ENCODE measurements around the gene PABPN1L.

Gene PABPN1L

GRCh38 chr16:88883117-88883895 lies 16.8 kb upstream of the PABPN1L start:
- DNase-seq: no peak

- DNase-seq: peak; percentile 83
These were observed 16.0 kb upstream of the PABPN1L start for GRCh38 chr16:88882358-88883030.

GRCh38 chr16:88881675-88882357 lies 15.4 kb upstream of the PABPN1L start:
- no peak for DNase-seq

GRCh38 chr16:88881007-88881615 lies 14.7 kb upstream of the PABPN1L start:
- no peak for DNase-seq

GRCh38 chr16:88880226-88881006 lies 14.0 kb upstream of the PABPN1L start:
- DNase-seq: no peak

GRCh38 chr16:88879788-88880055 lies 13.3 kb upstream of the PABPN1L start:
- DNase-seq: no peak

- DNase-seq: no peak
These were observed 12.7 kb upstream of the PABPN1L start for GRCh38 chr16:88878967-88879787.

- DNase-seq: no peak
These were observed 11.9 kb upstream of the PABPN1L start for GRCh38 chr16:88878356-88878755.

- no peak for DNase-seq
These were observed 11.3 kb upstream of the PABPN1L start for GRCh38 chr16:88877564-88878289.

- DNase-seq: no peak
These were observed 10.6 kb upstream of the PABPN1L start for GRCh38 chr16:88876942-88877526.

GRCh38 chr16:88875703-88876234 lies 9.3 kb upstream of the PABPN1L start:
- DNase-seq: no peak

- DNase-seq: no peak
These were observed 8.6 kb upstream of the PABPN1L start for GRCh38 chr16:88874938-88875599.

GRCh38 chr16:88872650-88873331 lies 6.3 kb upstream of the PABPN1L start:
- peak; percentile 16 for DNase-seq

- no peak for DNase-seq
These were observed 5.4 kb upstream of the PABPN1L start for GRCh38 chr16:88871730-88872416.

GRCh38 chr16:88871349-88871702 lies 4.9 kb upstream of the PABPN1L start:
- DNase-seq: peak; percentile 27

GRCh38 chr16:88870608-88871348 lies 4.3 kb upstream of the PABPN1L start:
- peak; percentile 35 for DNase-seq

- DNase-seq: no peak
These were observed 3.2 kb upstream of the PABPN1L start for GRCh38 chr16:88869673-88869980.

GRCh38 chr16:88868974-88869672 lies 2.7 kb upstream of the PABPN1L start:
- no peak for DNase-seq

All from hematopoietic multipotent progenitor cell treated with erythropoietin and hydrocortisone succinate and interleukin-3 and kit ligand, for 6 days (in vitro differentiated cells).